Fibroblast of lung (primary cell): ENCODE data around the gene AQP1. TPM values are rescaled to one million over a fixed set of nuclear protein-coding genes. Genes with fewer than 3 reads are reported as not detected.

ENCODE experiments used
- DNase-seq, 2 donors: peaks; one replicate each; pipeline versions ENCODE4 v3.0.0 to v3.0.0-alpha.2; 2010; ENCODE audit warnings: low read depth in 2 of 2
- H2AFZ ChIP-seq: 2 replicates; pipeline ENCODE4 v1.5.1; 2012; ENCODE audit warnings: low read length, control low read depth, inconsistent platforms
- H3K27ac ChIP-seq: 2 replicates; pipeline ENCODE4 v1.5.1; 2011; ENCODE audit warnings: low read length, control low read depth; ENCODE audit not compliant: insufficient read depth
- H3K27me3 ChIP-seq: 2 replicates; pipeline ENCODE4 v1.5.1; 2011; ENCODE audit warnings: mild to moderate bottlenecking, low read length; ENCODE audit not compliant: control insufficient read depth, insufficient read depth
- H3K36me3 ChIP-seq: 2 replicates; pipeline ENCODE4 v1.5.1; 2011; ENCODE audit warnings: low read length; ENCODE audit not compliant: control insufficient read depth, insufficient read depth
- H3K4me1 ChIP-seq: 2 replicates; pipeline ENCODE4 v1.5.1; 2011; ENCODE audit warnings: low read length; ENCODE audit not compliant: control insufficient read depth, insufficient read depth; ENCODE audit errors: extremely low read depth
- H3K4me2 ChIP-seq: 2 replicates; pipeline ENCODE4 v1.5.1; 2011; ENCODE audit warnings: low read length, control low read depth; ENCODE audit not compliant: insufficient read depth; ENCODE audit errors: extremely low read depth
- H3K4me3 ChIP-seq, 4 experiments: fragments of 200-600 bp in 1 of 4; sonication (generic) in 1 of 4; replicated peaks in 1 of 4; 2 replicates each; pipeline ENCODE4 v1.5.1; 2011 to 2016; ENCODE audit warnings: low read length in 4 of 4, low read depth in 3 of 4, mild to moderate bottlenecking in 3 of 4, control low read depth in 2 of 4, inconsistent platforms in 1 of 4, mixed read lengths in 1 of 4; ENCODE audit not compliant: insufficient read depth in 1 of 4; ENCODE audit errors: control extremely low read depth in 1 of 4
- H3K79me2 ChIP-seq: 2 replicates; pipeline ENCODE4 v1.5.1; 2012; ENCODE audit warnings: mild to moderate bottlenecking, low read length, inconsistent platforms; ENCODE audit not compliant: control insufficient read depth, insufficient read depth
- H3K9ac ChIP-seq: 2 replicates; pipeline ENCODE4 v1.5.1; 2011; ENCODE audit warnings: mild to moderate bottlenecking, low read length, control low read depth; ENCODE audit not compliant: insufficient read depth
- H3K9me3 ChIP-seq: 2 replicates; pipeline ENCODE4 v1.5.1; 2012; ENCODE audit warnings: low read depth, low read length; ENCODE audit not compliant: control insufficient read depth, insufficient read depth
- H4K20me1 ChIP-seq: 2 replicates; pipeline ENCODE4 v1.5.1; 2011; ENCODE audit warnings: low read length; ENCODE audit not compliant: control insufficient read depth, insufficient read depth; ENCODE audit errors: extremely low read depth
- EZH2 ChIP-seq: IDR thresholded peaks from 2 replicates; pipeline ENCODE4 v1.5.1; 2012; ENCODE audit warnings: low read length, control low read depth, mild to moderate bottlenecking; ENCODE audit errors: missing control alignments
- polyA plus RNA-seq, 2 donors: library from polyadenylated mRNA; depleted of rRNA in 1 of 2; stranded (reverse) in 1 of 2; unstranded in 1 of 2; fragments of >200 nt; gene quantifications; 2 replicates each; pipeline ENCODE4 v1.2.1, GENCODE V29; 2011 to 2012; ENCODE audit warnings: missing spikeins in 1 of 2
- total RNA-seq: library from RNA; depleted of rRNA; stranded (reverse); fragments of >200 nt; gene quantifications from 2 replicates; pipeline ENCODE4 v1.2.1, GENCODE V29; 2014
- TF ChIP-seq, protein P1 (sequence below), 2 donors: IDR thresholded peaks in 1 of 2; conservative IDR thresholded peaks in 1 of 2; 1 replicate in 1 of 2; 2 replicates in 1 of 2; pipeline ENCODE4 v1.5.1; 2011 to 2012; ENCODE audit warnings: low read length in 2 of 2, control low read depth in 1 of 2, inconsistent platforms in 1 of 2, low read depth in 1 of 2, mild to moderate bottlenecking in 1 of 2

AQP1 gene
- total and polyA plus RNA-seq, 2 donors (not counting 1 experiment from before 2014, with no cell fraction given): 13.0 to 44.6 TPM

- TF ChIP-seq, protein P1, sequence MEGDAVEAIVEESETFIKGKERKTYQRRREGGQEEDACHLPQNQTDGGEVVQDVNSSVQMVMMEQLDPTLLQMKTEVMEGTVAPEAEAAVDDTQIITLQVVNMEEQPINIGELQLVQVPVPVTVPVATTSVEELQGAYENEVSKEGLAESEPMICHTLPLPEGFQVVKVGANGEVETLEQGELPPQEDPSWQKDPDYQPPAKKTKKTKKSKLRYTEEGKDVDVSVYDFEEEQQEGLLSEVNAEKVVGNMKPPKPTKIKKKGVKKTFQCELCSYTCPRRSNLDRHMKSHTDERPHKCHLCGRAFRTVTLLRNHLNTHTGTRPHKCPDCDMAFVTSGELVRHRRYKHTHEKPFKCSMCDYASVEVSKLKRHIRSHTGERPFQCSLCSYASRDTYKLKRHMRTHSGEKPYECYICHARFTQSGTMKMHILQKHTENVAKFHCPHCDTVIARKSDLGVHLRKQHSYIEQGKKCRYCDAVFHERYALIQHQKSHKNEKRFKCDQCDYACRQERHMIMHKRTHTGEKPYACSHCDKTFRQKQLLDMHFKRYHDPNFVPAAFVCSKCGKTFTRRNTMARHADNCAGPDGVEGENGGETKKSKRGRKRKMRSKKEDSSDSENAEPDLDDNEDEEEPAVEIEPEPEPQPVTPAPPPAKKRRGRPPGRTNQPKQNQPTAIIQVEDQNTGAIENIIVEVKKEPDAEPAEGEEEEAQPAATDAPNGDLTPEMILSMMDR (conservative IDR thresholded peaks at IDR 0.05 in 1 of 2, IDR thresholded peaks at IDR 0.05 in 1 of 2; ENCODE audit: low read depth in 1 of 2, low read length in 2 of 2): no peak
- no peak for TF ChIP-seq EZH2
These were observed 523 bp downstream of the AQP1 start for GRCh38 chr7:30912021-30912730.

DNA sequence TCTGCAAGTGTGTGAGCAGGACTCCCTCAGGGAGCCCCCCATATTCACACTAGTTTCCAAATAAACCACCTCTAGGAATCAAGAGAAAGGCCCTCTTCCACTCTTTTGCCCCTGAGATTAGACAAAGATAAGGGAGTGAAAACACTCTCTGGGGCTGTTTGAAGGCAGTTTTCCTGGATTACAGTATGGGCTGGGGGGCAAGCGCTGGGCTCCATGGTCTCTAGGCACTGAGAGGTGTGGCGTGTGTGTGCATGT lies 1.0 kb downstream of the AQP1 start:
- H2AFZ ChIP-seq: no peak overlapping the region
- peak overlapping the region in 2 of 4 experiments; percentile 3 to 25 for H3K4me3 ChIP-seq
- H3K4me1 ChIP-seq: peaks cover 21% of the 10 kb centered on the region
- H4K20me1 ChIP-seq: no peaks in the 10 kb centered on the region
- TF ChIP-seq, protein P1 (conservative IDR thresholded peaks at IDR 0.05 in 1 of 2, IDR thresholded peaks at IDR 0.05 in 1 of 2; ENCODE audit: low read depth in 1 of 2, low read length in 2 of 2): no peak
- TF ChIP-seq EZH2: no peak
- no peaks in the 10 kb centered on the region for H3K9me3 ChIP-seq
- H3K79me2 ChIP-seq: no peaks in the 10 kb centered on the region
- no peak overlapping the region for H3K27ac ChIP-seq
- H3K9ac ChIP-seq: no peak overlapping the region
- H3K4me2 ChIP-seq: peak overlapping the region; percentile 54
- no peaks in the 10 kb centered on the region for H3K36me3 ChIP-seq
- no peaks in the 10 kb centered on the region for H3K27me3 ChIP-seq
- no peak for DNase-seq

More at GRCh38 chr7:30912021-30912730, 523 bp downstream of the AQP1 start:
- Histone ChIP-seq H3K4me2 (no peak overlapping the region), H3K9me3 (no peaks in the 10 kb centered on the region), H3K27ac (no peak overlapping the region), H3K4me1 (peaks cover 21% of the 10 kb centered on the region), H4K20me1 (no peaks in the 10 kb centered on the region), H3K9ac (no peak overlapping the region), H3K4me3 (peak overlapping the region in 3 of 4 experiments; percentile 3 to 25 (median 13)), H3K27me3 (no peaks in the 10 kb centered on the region), H3K36me3 (no peaks in the 10 kb centered on the region), H3K79me2 (no peaks in the 10 kb centered on the region), H2AFZ (no peak overlapping the region)
- DNase-seq: no peak

GRCh38 chr7:30912986-30913811 lies 1.5 kb downstream of the AQP1 start:
- TF ChIP-seq, protein P1 (conservative IDR thresholded peaks at IDR 0.05 in 1 of 2, IDR thresholded peaks at IDR 0.05 in 1 of 2; ENCODE audit: low read depth in 1 of 2, low read length in 2 of 2): no peak
- TF ChIP-seq EZH2: no peak
- Histone ChIP-seq H3K4me2 (peak overlapping the region; percentile 54), H3K9me3 (no peaks in the 10 kb centered on the region), H3K9ac (no peak overlapping the region), H3K79me2 (no peaks in the 10 kb centered on the region), H2AFZ (no peak overlapping the region), H3K36me3 (no peaks in the 10 kb centered on the region), H4K20me1 (no peaks in the 10 kb centered on the region), H3K4me1 (peaks cover 21% of the 10 kb centered on the region), H3K27me3 (no peaks in the 10 kb centered on the region), H3K27ac (no peak overlapping the region), H3K4me3 (peak overlapping the region in 2 of 4 experiments; percentile 3 to 25)
- no peak for DNase-seq
